ENCODE results near the gene UCK1. TPM values are rescaled to one million over a fixed set of nuclear protein-coding genes. Genes with fewer than 3 reads are reported as not detected.

Gene UCK1
- total RNA-seq, 1 donor from 2014 or later = 15.3 TPM

GRCh38 chr9:131476777-131477345, 54.2 kb downstream of the UCK1 start:
- ATAC-seq = no peak

GRCh38 chr9:131475956-131476776, 54.9 kb downstream of the UCK1 start:
- no peak for ATAC-seq

- ATAC-seq = no peak
Observed at GRCh38 chr9:131475111-131475955, 55.7 kb downstream of the UCK1 start.

- ATAC-seq = no peak
Observed at GRCh38 chr9:131474711-131475110, 56.4 kb downstream of the UCK1 start.

- no peak for ATAC-seq
Observed at GRCh38 chr9:131473891-131474290, 57.2 kb downstream of the UCK1 start.

Other genes starting within 250 kb of the UCK1 start
- 0.28 TPM for gene PLPP7, start 241.5 kb downstream of the UCK1 start, total RNA-seq
- gene PRRC2B, start 137.2 kb downstream of the UCK1 start, total RNA-seq = 82.9 TPM
- 13.1 TPM for gene POMT1, start 28.3 kb downstream of the UCK1 start, total RNA-seq
- not detected for gene PRRT1B, start 14.3 kb upstream of the UCK1 start, total RNA-seq
- gene RAPGEF1, start 208.8 kb upstream of the UCK1 start, total RNA-seq = 21.0 TPM